T follicular helper cell (primary cell): ENCODE data around the gene POPDC2.

Experiments
- DNase-seq: peaks from one replicate; pipeline ENCODE4 v3.0.0-alpha.2; 2020; ENCODE audit warnings: low read depth

The POPDC2 gene

GRCh38 chr3:119669906-119670570, 9.6 kb upstream of the POPDC2 start:
- no peak for DNase-seq

- DNase-seq = no peak
These were observed 5.7 kb upstream of the POPDC2 start for GRCh38 chr3:119665954-119666559.

- no peak for DNase-seq
These were observed 4.5 kb upstream of the POPDC2 start for GRCh38 chr3:119664850-119665379.

- DNase-seq = no peak
These were observed 4.0 kb upstream of the POPDC2 start for GRCh38 chr3:119664370-119664769.

- no peak for DNase-seq
These were observed 3.5 kb upstream of the POPDC2 start for GRCh38 chr3:119663885-119664284.

GRCh38 chr3:119662604-119663373, 2.4 kb upstream of the POPDC2 start:
- no peak for DNase-seq

GRCh38 chr3:119659606-119660291, 640 bp downstream of the POPDC2 start:
- DNase-seq = no peak

- no peak for DNase-seq
These were observed 1.4 kb downstream of the POPDC2 start for GRCh38 chr3:119658994-119659393.

- no peak for DNase-seq
These were observed 2.3 kb downstream of the POPDC2 start for GRCh38 chr3:119657887-119658702.

- no peak for DNase-seq
These were observed 6.5 kb downstream of the POPDC2 start for GRCh38 chr3:119653876-119654275.

- DNase-seq = no peak
These were observed 7.9 kb downstream of the POPDC2 start for GRCh38 chr3:119652306-119653033.

GRCh38 chr3:119649761-119650160, 10.6 kb downstream of the POPDC2 start:
- DNase-seq = no peak

GRCh38 chr3:119647843-119648575, 12.4 kb downstream of the POPDC2 start:
- no peak for DNase-seq

- DNase-seq = no peak
These were observed 13.2 kb downstream of the POPDC2 start for GRCh38 chr3:119647171-119647570.

GRCh38 chr3:119645813-119646212, 14.6 kb downstream of the POPDC2 start:
- no peak for DNase-seq

- DNase-seq = no peak
These were observed 15.9 kb downstream of the POPDC2 start for GRCh38 chr3:119644481-119644880.

GRCh38 chr3:119643528-119643927, 16.9 kb downstream of the POPDC2 start:
- DNase-seq = no peak

GRCh38 chr3:119642746-119643473, 17.5 kb downstream of the POPDC2 start:
- DNase-seq = no peak

- no peak for DNase-seq
These were observed 19.0 kb downstream of the POPDC2 start for GRCh38 chr3:119641416-119641815.
